COLO668 (cell line): ENCODE data around the gene DLEU7.

Source experiments
- DNase-seq: peaks from one replicate; lab custom pipeline; 2025; ENCODE audit not compliant: unreplicated experiment; lab: John Stamatoyannopoulos, UW

Gene DLEU7

DNA sequence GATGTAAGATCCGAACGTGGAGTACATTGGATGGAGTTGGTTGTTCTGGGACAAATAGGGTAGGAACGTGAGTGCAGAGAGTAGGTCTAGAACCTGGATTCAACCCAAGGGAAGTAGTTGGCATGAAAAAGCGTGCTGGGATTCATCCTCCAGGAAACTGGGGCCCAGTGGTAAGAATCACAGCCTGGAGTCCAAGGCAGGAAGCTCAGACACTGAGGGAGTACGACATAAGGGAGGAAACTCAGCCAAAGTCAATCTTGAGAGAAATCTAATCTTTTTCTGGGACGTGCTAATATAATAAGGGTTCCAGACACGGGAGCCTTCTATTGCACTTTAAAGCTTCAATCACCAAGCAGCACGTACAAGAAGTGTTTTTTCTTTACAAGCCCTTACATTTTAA lies 46.4 kb downstream of the DLEU7 start:
- DNase-seq = no peak

DNA sequence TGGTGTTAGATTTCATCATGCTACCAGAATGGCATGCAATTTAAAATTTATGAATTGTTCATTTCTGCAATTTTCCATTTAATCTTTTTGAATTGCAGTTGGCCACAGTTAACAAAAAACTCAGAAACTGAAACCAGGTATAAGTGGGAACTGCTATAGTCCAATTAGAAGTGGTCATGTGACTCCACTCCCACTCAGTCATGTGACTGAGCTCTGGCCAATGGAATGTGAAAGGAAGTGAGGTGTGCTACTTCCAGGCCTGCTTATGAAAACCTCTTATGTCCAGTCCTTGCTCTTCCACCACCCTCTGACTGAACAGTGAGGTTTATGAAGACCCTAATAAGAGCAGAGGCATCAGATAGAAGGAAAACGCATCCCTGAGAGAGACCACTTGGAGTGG lies 47.0 kb downstream of the DLEU7 start:
- no peak for DNase-seq

DNA sequence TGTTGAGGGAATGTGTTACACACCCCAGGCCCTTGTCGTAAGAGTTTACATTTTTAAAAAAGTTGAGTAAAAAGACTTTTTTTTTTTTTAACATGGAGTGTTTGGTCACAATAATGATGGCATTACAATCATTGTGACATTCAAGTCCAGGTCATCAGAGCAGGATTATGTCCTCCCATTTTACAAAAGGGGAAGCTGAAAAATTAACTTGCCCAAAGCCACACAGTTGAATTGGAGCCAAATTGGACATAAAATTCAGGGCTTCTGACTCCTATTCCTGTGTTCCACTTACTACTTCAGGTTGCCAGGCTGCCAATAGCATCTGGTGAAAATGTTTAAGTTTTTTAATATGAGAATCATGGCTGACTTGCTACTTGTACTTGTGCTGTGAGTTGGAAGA lies 49.3 kb downstream of the DLEU7 start:
- no peak for DNase-seq

DNA sequence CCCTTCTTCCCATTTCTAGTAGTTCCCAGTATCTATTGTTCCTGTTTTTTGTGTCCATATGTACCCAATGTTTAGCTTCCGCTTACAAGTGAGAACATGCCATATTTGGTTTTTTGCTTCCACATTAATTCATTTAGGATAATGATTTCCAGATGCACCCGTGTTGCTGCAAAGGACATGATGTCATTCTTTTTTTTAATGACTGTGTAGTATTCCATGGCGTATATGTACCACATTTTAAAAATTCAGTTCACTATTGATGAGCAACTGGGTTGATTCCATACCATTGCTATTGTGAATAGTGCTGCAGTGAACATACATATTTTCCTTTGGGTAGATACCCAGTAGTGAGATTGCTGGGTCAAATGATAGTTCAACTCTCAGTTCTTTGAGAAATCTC lies 50.5 kb downstream of the DLEU7 start:
- DNase-seq = no peak

DNA sequence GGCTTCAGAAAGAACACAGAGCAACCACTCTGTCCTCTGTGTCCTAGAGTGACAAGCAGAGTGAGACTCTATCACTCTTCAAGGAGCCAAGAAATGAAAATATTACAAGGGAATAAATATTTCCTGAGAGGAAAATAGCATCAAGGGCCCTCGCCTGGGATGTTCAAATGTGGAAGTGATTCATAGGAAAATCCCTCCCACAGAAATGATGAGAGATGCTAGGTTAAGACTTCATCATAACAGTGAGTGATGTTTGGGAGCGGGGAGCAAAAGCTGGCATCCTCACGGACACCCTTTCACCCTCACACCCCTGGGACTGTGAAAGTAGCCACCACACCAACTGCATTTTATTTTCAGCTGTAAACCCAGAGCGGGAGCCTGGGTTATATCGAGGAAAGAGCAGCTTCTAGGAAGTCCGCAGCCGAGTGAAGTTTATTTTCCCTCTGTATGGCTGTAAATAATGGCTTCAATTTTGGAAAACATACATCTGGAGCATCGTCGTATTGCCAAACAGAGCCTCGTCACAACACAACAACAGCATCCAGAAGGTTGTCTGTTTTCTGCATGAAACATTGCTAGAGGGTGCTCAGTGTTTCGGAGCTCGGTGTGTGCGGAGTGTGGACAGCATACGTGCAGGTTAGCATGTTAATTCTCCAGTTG lies 54.8 kb downstream of the DLEU7 start:
- DNase-seq = no peak

DNA sequence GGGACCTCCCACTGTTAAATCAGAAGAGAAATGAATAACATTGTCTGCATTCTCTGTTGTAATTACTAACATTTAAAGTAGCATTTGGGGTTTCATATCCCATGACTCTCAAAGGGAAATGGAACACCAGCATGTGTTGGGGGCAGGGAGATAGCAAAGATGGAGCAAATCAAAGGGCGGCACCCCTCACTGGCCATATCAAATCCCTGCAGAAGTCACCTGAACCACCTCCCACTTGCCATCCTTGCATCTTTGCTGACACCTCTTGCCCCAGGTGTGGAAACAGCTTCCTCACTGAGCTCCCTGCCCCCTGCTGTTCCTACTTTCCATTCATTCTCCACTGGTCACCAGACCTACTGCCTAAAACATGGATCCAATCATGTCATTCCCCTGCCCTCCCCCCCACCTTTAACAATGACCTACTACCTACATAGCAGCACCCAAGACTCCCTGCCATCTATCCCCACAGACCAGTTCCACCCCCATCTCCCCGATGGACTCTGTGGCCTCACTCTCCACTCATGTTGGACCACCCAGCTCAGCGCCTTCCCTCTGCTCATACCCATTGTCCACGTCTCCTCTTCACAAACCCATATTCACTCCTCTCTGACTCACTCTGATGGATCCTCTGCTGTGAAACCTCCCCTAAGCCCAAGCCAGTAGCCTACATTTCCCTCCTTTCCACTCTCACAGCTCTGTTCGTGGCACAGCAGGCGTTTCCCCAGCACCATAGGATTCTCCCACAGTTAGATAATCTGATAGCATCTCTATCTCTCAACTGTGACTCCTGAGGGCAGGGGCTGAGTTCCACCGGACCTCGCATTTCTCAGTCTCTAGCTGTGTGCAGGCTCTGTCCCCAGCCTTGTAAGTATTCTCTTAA lies 55.9 kb downstream of the DLEU7 start:
- no peak for DNase-seq

DNA sequence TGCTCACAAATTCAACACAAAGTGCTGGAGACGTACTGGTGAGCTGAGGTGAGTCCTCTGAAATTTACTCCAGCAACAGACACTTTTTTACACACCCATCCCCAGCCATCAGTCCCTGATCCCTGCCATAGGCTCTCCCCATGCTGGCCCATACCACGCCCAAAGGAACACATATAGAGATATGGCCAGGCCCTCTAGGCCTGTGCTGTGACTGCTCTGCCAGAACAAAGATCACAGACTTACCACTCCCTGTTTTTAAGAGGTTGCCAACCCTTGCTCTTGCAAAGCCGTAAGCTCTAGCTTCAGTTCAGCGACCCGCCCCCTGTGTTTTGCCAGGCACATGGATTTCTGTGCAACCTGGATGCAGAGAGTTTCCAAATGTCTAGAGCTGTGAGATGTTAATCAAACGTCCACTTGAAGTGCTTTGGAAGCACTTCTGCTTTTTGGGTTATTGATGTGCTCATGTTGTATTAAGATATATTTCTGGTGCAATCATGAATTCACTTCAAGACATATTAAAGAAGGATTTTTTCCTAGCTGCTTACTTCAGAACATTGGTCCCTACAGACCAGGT lies 59.7 kb downstream of the DLEU7 start:
- DNase-seq = no peak

DNA sequence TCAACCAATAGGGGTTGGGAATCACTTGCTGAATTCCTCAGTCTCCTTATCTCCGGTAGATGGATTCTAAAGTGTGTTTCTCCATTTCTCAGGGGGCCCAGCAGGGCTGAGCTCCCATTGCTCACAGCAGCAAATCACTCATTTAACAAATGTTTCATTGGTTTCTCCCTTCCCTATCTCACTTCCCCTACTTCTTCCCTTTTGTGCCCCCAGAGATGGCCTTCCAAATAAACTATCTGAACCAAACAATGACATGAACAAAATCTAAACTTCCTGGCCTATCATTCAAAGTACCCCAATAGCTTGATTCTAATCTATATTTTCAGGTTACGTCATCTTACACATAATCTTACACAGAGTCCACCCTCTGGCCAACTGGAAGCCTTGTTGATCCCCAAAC lies 60.4 kb downstream of the DLEU7 start:
- no peak for DNase-seq

DNA sequence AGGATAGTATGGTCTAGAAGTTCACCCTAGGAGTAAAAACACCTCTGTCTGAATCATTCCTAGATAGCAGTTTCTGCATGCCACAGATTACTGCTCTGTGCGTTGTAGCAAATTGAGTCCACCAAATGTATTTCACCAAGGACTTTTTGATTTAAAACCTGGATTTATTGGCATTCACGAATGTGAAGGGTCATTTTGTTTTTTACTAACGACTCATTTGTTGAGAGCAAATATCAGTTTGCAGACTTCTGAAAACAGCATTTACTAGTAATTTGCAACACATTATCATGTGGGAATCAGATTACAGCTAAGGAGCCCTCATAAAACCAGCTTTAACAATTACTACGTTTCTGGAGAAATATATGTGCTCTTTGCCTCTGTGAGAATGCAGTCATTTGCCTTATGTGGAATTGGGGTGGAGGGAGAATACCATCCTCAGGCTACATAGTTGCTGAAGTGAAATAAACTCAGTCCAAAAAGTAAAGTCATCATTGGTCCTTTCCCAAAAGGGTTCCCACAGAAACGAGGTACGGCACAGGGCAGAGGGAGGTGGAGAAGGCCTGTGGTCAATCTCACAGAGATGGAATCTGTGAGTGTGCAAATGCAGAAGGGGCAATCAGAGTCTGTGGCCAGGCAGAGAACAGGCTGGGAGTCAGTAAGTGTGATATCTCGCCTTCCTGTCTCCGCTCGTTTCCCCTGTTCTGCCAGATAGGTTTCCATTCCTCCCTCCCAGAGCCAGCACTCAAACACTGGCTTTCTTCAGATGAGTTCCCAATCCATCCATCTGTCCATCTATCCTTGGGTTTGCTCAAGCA lies 63.1 kb downstream of the DLEU7 start:
- DNase-seq = no peak

DNA sequence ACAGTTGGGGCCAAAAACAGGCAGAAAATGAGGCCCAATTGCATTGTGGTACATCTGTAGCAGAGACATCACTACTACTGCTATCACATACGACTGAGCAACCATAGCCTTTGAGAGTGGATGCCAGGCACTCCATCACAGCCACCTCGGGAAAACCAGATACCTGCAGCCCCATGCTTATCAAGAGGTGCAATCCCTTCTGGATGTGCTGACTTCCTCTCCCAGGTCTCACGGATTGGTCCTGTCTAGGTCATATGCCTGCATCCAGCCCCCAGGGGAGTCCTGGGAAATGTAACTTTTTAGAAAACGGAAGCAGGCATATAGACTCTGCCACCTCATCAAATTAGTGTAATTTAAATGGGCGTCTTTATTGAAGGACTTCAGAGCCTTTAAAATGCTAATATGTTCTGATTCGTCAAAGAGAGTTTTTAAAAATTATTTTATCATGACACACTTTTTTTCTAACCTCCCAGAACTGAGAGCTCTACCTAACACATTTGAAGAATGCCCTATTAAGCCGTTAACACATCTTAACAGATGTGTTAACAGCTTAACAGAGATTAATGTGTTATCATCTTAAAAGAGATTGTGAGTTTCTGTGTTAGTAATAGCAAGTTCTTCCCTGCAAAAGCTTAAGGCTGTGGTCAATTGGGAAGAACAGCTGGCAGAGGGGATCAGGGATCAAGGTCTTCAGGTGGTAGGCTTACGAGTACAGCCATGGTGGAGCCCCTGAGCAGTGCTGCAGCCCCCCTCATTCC lies 63.9 kb downstream of the DLEU7 start:
- DNase-seq = no peak
